Liver (tissue), 9 donors: Measurements from ENCODE around the gene FETUB. TPM values are rescaled to one million over a fixed set of nuclear protein-coding genes. Genes with fewer than 3 reads are reported as not detected.
"Not testable (repeated sequence)": the region's sequence is repeated elsewhere in the genome, so short reads cannot be mapped to it uniquely, and the experiment has no call there.

Experiments used
- DNase-seq: peaks from one replicate; pipeline ENCODE4 v3.0.0-alpha.2; 2017; ENCODE audit warnings: low spot score
- H3K27ac ChIP-seq, 2 donors: one replicate each; pipeline ENCODE4 v1.7.0; 2013; ENCODE audit warnings: inconsistent platforms in 2 of 2, low read length in 2 of 2, control low read depth in 1 of 2, low read depth in 1 of 2, mild to moderate bottlenecking in 1 of 2
- H3K27me3 ChIP-seq, 4 donors: one replicate each; pipeline versions ENCODE4 v1.6.1 to v1.7.0; 2013; ENCODE audit warnings: low read length in 3 of 4, inconsistent platforms in 1 of 4, mild to moderate bottlenecking in 1 of 4, moderate library complexity in 1 of 4; ENCODE audit not compliant: control insufficient read depth in 4 of 4, insufficient read depth in 4 of 4
- H3K36me3 ChIP-seq, 4 donors: one replicate each; pipeline versions ENCODE4 v1.6.1 to v1.7.0; 2013; ENCODE audit warnings: low read length in 3 of 4, mild to moderate bottlenecking in 3 of 4, low read depth in 1 of 4, moderate library complexity in 1 of 4; ENCODE audit not compliant: control insufficient read depth in 4 of 4, insufficient read depth in 3 of 4
- H3K4me1 ChIP-seq, 4 donors: one replicate each; pipeline versions ENCODE4 v1.6.1 to v1.7.0; 2013; ENCODE audit warnings: low read length in 3 of 4, mild to moderate bottlenecking in 3 of 4, moderate library complexity in 1 of 4; ENCODE audit not compliant: control insufficient read depth in 4 of 4, insufficient read depth in 4 of 4
- H3K4me3 ChIP-seq, 3 donors: one replicate each; pipeline versions ENCODE4 v1.6.1 to v1.7.0; 2013; ENCODE audit warnings: low read length in 3 of 3, control low read depth in 1 of 3, low read depth in 1 of 3, mild to moderate bottlenecking in 1 of 3
- H3K9ac ChIP-seq, 2 donors: one replicate each; pipeline ENCODE4 v1.7.0; 2013; ENCODE audit warnings: low read length in 2 of 2, mild to moderate bottlenecking in 2 of 2, moderate library complexity in 2 of 2, control low read depth in 1 of 2, low read depth in 1 of 2
- H3K9me3 ChIP-seq, 4 donors: one replicate each; pipeline versions ENCODE4 v1.6.1 to v1.7.0; 2013; ENCODE audit warnings: low read length in 3 of 4; ENCODE audit not compliant: control insufficient read depth in 4 of 4
- ATF3 ChIP-seq: IDR thresholded peaks from 2 replicates; pipeline ENCODE4 v1.6.1; 2016; ENCODE audit warnings: antibody characterized with exemption
- EGR1 ChIP-seq, 2 donors: IDR thresholded peaks; 2 replicates each; pipeline ENCODE4 v1.6.1; 2016 to 2018; ENCODE audit warnings: antibody characterized with exemption in 2 of 2, low read depth in 2 of 2
- FOXA1 ChIP-seq: IDR thresholded peaks from 2 replicates; pipeline ENCODE4 v1.6.1; 2016; ENCODE audit warnings: antibody characterized with exemption
- FOXA2 ChIP-seq: IDR thresholded peaks from 2 replicates; pipeline ENCODE4 v1.6.1; 2016; ENCODE audit warnings: antibody characterized with exemption
- HNF4A ChIP-seq, 2 donors: conservative IDR thresholded peaks; 2 replicates each; pipeline ENCODE4 v1.6.1; 2016; ENCODE audit warnings: antibody characterized with exemption in 2 of 2, mild to moderate bottlenecking in 2 of 2
- HNF4G ChIP-seq: IDR thresholded peaks from 2 replicates; pipeline ENCODE4 v1.6.1; 2016; ENCODE audit warnings: antibody characterized with exemption
- JUND ChIP-seq, 2 donors: IDR thresholded peaks; 2 replicates each; pipeline ENCODE4 v1.6.1; 2016; ENCODE audit warnings: antibody characterized with exemption in 2 of 2
- MAX ChIP-seq: IDR thresholded peaks from 2 replicates; pipeline ENCODE4 v1.6.1; 2016; ENCODE audit warnings: antibody characterized with exemption
- NR2F2 ChIP-seq: IDR thresholded peaks from 2 replicates; pipeline ENCODE4 v1.6.1; 2016; ENCODE audit warnings: antibody characterized with exemption
- RAD21 ChIP-seq, 2 donors: IDR thresholded peaks; 2 replicates each; pipeline ENCODE4 v1.6.1; 2016; ENCODE audit warnings: antibody characterized with exemption in 2 of 2, mild to moderate bottlenecking in 2 of 2
- REST ChIP-seq: IDR thresholded peaks from 2 replicates; pipeline ENCODE4 v1.6.1; 2016; ENCODE audit warnings: antibody characterized with exemption, mild to moderate bottlenecking
- RXRA ChIP-seq, 2 donors: IDR thresholded peaks; 2 replicates each; pipeline ENCODE4 v1.6.1; 2017 to 2018; ENCODE audit warnings: antibody characterized with exemption in 2 of 2, mild to moderate bottlenecking in 1 of 2
- SP1 ChIP-seq: IDR thresholded peaks from 2 replicates; pipeline ENCODE4 v1.6.1; 2018; ENCODE audit warnings: antibody characterized with exemption, mild to moderate bottlenecking
- TAF1 ChIP-seq: conservative IDR thresholded peaks from 2 replicates; pipeline ENCODE4 v1.6.1; 2016; ENCODE audit warnings: antibody characterized with exemption, mild to moderate bottlenecking
- YY1 ChIP-seq: IDR thresholded peaks from 2 replicates; pipeline ENCODE4 v1.6.1; 2016; ENCODE audit warnings: antibody characterized with exemption, mild to moderate bottlenecking
- WGBS: extraction: QIAGEN DNeasy Blood & Tissue Kit; methylation state at CpG from one replicate; pipeline ENCODE4 v1.1.7; 2013; 5-methylcytosine and 5-hydroxymethylcytosine counted together
- polyA plus RNA-seq, 2 donors: library from polyadenylated mRNA; stranded (reverse) in 1 of 2; unstranded in 1 of 2; fragments of 200-250 nt in 1 of 2; fragments of >200 nt in 1 of 2; fragmentation: Nextera tagmentation in 1 of 2; extraction: Ambion mirVana in 1 of 2; gene quantifications; one replicate each; pipeline versions ENCODE4 v1.2.1 to v1.2.3, GENCODE V29; 2013 to 2015
- total RNA-seq, 2 donors: library from RNA; depleted of rRNA; stranded (reverse); fragments of >200 nt; gene quantifications; one replicate each; pipeline ENCODE4 v1.2.3, GENCODE V29; 2014
- TF ChIP-seq, protein P1 (sequence below): IDR thresholded peaks from 2 replicates; pipeline ENCODE4 v1.6.1; 2016; ENCODE audit warnings: antibody characterized with exemption
- donor health status: healthy.
- donor health status: healthy.
- donor health status: healthy.
- donor health status: healthy.
- donor health status: healthy.

Gene FETUB
- total and polyA plus RNA-seq, 4 donors: 3.1 to 28.6 (median 9.4) TPM

DNA sequence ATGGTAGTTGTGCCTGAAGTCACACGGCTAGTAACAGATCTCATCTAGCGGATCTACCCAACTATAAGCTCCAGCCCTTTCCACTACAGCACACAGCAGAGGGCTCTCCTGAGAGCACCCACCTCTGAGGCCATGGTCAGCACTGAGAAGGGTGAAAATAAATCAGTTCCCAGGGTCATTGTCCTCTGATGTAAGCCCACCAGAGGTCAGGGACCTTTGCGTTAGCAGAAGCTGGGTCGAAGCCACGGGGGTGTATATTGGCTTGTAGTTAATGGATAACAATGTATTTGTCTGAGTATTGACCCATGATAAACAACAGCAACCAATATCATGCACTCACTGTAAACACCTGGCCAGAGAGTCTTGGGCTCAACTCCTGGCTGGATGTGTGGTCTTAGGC, 6.0 kb upstream of the FETUB start:
- H3K27me3 ChIP-seq, H3K36me3 ChIP-seq, DNase-seq, H3K9me3 ChIP-seq: not testable (repeated sequence)
- peak; percentile 57 to 73 for TF ChIP-seq EGR1 (IDR thresholded peaks at IDR 0.05; ENCODE audit: low read depth in 2 of 2)
- peak; percentile 79 for TF ChIP-seq FOXA1
- peak; percentile 80 to 83 for TF ChIP-seq HNF4A (conservative IDR thresholded peaks at IDR 0.05)
- peak; percentile 88 for TF ChIP-seq ATF3
- TF ChIP-seq MAX: peak; percentile 50
- TF ChIP-seq TAF1: peak; percentile 78
- peak; percentile 43 for TF ChIP-seq HNF4G
- TF ChIP-seq NR2F2: peak; percentile 89
- TF ChIP-seq SP1: peak; percentile 92
- TF ChIP-seq, protein P1, sequence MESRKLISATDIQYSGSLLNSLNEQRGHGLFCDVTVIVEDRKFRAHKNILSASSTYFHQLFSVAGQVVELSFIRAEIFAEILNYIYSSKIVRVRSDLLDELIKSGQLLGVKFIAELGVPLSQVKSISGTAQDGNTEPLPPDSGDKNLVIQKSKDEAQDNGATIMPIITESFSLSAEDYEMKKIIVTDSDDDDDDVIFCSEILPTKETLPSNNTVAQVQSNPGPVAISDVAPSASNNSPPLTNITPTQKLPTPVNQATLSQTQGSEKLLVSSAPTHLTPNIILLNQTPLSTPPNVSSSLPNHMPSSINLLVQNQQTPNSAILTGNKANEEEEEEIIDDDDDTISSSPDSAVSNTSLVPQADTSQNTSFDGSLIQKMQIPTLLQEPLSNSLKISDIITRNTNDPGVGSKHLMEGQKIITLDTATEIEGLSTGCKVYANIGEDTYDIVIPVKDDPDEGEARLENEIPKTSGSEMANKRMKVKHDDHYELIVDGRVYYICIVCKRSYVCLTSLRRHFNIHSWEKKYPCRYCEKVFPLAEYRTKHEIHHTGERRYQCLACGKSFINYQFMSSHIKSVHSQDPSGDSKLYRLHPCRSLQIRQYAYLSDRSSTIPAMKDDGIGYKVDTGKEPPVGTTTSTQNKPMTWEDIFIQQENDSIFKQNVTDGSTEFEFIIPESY: peak; percentile 68
- peak; percentile 99 to 100 for TF ChIP-seq RXRA (IDR thresholded peaks at IDR 0.05)
- peak; percentile 84 for TF ChIP-seq REST
- peak; percentile 66 for TF ChIP-seq YY1
- peak; percentile 64 to 77 for TF ChIP-seq RAD21 (IDR thresholded peaks at IDR 0.05)
- peak; percentile 40 to 76 for TF ChIP-seq JUND (IDR thresholded peaks at IDR 0.05)
- TF ChIP-seq FOXA2: peak; percentile 93
- H3K9ac ChIP-seq: peak overlapping the region in 1 of 2 donors; percentile 4
- H3K4me3 ChIP-seq: peak overlapping the region; percentile 7 to 20 (median 11)
- peak overlapping the region; percentile 53 to 79 for H3K27ac ChIP-seq
- 39% methylated on average over 5 of the region's 5 CpGs for WGBS
- peaks cover 8 to 64% (median 53%) of the 10 kb centered on the region in 4 donors for H3K4me1 ChIP-seq

DNA sequence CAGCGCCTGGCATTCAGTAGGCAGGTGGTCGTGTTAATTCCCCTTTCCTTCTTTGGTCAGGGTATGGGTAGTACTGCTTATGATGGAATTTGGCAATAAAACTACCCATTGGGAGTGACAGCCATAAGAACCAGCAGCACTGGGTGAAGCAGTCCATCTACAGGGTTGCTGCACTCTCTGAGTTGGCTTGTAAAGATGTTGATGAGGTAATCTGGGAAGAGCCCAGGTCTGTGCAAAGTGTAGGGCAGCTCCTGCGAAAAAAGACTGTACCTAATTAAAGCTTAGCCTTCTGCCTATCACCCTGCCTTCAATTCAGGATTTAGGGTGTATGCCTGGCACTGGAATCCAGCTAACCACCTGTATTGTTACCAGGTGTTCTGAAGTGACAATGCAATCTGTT, 4.7 kb upstream of the FETUB start:
- WGBS: 68% methylated on average over 3 of the region's 3 CpGs
- DNase-seq: no peak
- H3K9ac ChIP-seq: peak overlapping the region in 1 of 2 donors; percentile 49
- TF ChIP-seq RAD21 (IDR thresholded peaks at IDR 0.05) (no peak), RXRA (IDR thresholded peaks at IDR 0.05) (peak in 1 of 2 donors; percentile 56), YY1 (no peak), HNF4A (conservative IDR thresholded peaks at IDR 0.05) (peak in 1 of 2 donors; percentile 43)
- no peaks in the 10 kb centered on the region for H3K27me3 ChIP-seq
- H3K36me3 ChIP-seq: no peaks in the 10 kb centered on the region
- peaks cover 10 to 76% (median 61%) of the 10 kb centered on the region in 4 donors for H3K4me1 ChIP-seq
- no peaks in the 10 kb centered on the region for H3K9me3 ChIP-seq
- peak overlapping the region in 1 of 2 donors; percentile 69 for H3K27ac ChIP-seq
- H3K4me3 ChIP-seq: peak overlapping the region in 1 of 3 donors; percentile 32
